HG03280 (cell line): ENCODE measurements around the gene MCM6.
"Not testable (repeated sequence)": the region's sequence is repeated elsewhere in the genome, so short reads cannot be mapped to it uniquely, and the experiment has no call there.

Experiments used
- ATAC-seq: cut with Tn5 transposase; IDR thresholded peaks from one replicate; pipeline ENCODE4 v1.9.1; 2021; ENCODE audit warnings: mild to moderate bottlenecking, moderate library complexity; ENCODE audit not compliant: unreplicated experiment

Gene MCM6

DNA sequence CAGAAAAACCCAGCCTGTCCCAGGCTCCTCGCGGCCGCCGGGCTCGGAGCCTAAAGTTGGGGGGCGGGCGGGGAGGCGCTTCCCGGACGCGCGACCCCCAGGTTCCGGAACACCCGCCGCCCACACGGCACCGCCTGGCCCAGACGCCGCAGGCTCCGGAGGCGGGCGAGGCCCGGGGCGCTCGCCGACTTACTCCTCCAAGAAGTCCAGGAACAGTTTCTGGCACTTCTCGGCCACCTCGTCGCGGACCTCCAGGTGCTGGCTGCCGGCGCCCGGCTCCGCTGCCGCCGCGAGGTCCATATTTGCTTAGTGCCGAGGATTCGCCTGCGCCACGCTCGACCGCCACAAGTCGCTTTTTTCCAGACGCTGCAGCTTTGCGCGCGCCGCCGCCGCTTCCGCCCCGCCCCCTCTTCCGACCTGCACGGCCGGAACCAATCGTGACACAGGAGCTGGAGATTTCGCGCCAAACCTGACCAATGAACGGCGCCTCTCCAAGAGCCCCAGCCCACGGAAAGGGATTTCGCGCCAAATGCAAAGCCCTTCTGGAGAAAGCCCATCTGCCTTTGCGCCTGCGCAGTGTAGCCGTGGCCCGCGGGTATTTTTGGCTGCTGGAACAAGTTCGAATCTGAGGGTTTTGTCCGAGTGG is at the start of gene MCM6:
TSS of gene MCM6 (minus strand) at position 378 of the 646 bp plus-strand sequence. CDS start at position 300, 78 bp downstream.
- ATAC-seq: peak; percentile 88

DNA sequence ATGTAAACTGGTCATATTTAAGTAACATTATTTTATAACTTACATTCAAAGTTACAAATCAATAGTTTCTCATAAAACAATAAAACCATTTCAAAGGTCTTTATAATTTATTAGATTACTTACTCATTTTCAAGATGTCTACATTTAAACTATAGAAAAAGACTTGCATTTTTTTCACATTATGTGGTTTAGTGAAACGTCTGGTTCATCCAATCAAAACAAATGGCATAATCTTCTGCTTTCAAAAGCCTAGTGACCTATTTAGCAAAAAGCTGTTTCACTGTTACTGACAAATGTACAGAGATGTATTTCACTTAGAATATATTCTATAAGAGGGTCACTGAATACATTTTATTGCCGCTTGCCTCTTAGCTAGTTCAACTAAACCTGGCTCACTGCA is 49.3 kb upstream of the MCM6 start:
- no peak for ATAC-seq

DNA sequence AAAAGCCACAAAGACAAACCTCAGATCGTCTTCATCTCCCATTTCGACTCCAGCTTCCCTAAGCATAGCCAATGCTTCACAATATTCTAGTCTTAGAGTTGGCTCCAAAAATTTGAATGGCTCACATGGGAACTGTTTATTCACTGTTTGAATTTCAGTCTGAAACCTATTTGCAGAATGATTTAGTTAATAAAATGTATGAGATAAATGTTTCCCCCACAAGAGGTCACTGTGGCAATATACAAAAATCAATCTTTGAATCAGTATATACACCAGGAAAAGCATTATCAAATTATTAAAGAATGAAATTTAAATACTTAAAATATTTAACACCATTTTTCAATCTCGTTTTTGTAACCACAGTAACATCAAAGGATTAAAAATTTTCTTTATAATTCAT is 40.0 kb upstream of the MCM6 start:
- ATAC-seq: no peak

- no peak for ATAC-seq
Measured at GRCh38 chr2:135914485-135914884, 38.2 kb upstream of the MCM6 start.

DNA sequence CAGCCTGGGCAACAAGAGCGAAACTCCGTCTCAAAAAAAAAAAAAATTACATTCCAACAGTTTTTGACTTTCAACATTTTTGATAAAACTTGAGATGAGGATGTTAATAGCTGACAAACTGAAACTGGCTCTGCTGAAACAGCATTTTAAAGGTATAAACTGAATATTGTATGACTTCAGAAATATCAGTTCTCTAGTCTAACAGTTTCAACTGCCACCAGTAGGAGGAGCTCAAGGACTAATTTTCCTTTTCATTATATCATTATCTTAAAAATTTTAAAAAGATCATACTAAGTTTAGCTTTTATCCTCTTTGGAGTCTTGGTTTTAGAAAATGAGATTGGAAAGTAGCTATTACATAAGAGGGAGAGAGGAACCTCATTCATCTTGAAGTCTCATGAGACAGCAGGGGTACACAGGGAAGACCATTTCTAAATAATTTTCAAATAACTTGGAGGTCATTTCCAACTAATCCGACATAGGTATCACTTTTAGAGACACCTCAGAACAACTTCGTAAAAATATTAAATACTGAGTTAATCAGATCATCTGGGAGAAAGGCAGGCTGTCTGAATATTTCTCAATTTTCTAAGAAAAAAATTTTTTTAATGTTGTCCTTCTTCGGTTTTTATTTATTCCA is 37.6 kb upstream of the MCM6 start:
- no peak for ATAC-seq

DNA sequence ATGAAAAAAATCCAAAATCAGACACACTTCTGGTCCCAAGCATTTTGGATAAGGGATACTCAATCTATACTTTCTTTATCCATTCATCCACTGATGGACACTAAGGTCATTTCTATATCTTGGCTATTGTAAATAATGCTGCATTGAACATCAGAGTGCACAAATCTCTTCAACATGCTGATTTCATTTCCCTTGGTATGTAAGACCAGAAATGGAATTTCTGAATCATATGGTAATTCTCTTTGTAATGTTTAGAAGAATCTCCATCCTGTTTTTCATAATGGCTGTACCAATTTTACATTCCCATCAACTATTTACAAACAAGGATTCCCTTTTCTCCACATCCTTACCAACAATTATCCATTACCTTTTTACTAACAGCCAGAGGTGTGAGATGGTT is 33.7 kb upstream of the MCM6 start:
- ATAC-seq: no peak

DNA sequence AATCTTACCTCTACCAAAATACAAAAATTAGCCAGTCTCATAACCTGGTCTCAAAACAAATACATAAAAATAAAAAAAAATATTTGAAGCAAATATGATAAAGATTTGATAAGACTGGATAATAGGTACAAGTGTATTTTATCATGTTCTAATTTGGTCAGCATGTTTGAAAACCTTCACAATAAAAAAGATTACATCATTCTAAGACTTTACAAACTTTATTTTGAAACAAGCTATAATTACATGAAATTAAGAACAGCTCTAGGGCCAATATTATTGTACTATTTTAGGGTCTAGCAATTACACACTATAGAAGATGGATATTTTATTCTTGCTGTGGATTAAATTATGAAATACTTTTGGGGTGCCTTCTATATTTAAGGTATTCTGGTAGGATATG is 29.4 kb upstream of the MCM6 start:
- ATAC-seq: no peak

GRCh38 chr2:135904341-135904989 is 28.2 kb upstream of the MCM6 start:
- no peak for ATAC-seq

GRCh38 chr2:135903650-135904049 is 27.4 kb upstream of the MCM6 start:
- ATAC-seq: no peak

- no peak for ATAC-seq
Measured at GRCh38 chr2:135899567-135899966, 23.3 kb upstream of the MCM6 start.

GRCh38 chr2:135898234-135898786 is 22.1 kb upstream of the MCM6 start:
- ATAC-seq: no peak

DNA sequence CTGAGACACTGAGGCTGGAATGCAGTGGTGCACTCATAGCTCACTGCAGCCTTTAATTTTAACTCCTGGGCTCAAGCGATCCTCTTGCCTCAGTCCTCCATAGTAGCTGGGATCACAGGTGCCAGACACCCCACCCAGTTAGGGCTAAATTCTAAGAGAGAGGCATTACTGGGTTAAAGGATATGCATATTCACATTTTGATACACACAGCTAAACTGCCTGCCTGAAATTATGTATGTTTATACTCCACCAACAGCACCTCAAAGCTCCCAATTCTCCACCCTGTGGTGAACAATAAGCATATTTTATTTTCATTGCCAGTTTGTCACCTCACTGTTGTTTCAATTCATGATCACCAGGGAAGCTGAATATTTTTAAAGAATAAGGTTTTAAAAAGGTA is 18.7 kb upstream of the MCM6 start:
- ATAC-seq: no peak

GRCh38 chr2:135893374-135893794 is 17.1 kb upstream of the MCM6 start:
- no peak for ATAC-seq

DNA sequence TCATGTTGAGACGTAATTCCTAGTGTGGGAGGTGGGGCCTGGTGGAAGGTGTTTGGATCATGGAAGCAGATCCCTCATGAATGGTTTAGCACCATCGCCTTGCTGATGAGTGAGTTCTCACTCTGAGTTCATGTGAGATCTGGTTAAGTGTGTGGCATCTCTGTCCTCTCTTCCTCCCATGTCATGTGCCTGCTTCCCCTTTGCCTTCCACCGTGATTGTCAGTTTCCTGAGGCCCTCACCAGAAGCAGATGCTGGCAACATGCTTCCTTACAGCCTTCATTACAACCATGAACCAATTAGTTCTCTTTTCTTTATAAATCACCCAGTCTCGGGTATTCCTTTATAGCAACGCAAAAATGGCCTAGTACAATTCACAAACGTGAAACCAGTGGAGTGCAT is 14.6 kb upstream of the MCM6 start:
- no peak for ATAC-seq

- ATAC-seq: no peak
Measured at GRCh38 chr2:135890149-135890548, 13.9 kb upstream of the MCM6 start.

GRCh38 chr2:135888587-135888986 is 12.3 kb upstream of the MCM6 start:
- not testable (repeated sequence) for ATAC-seq

DNA sequence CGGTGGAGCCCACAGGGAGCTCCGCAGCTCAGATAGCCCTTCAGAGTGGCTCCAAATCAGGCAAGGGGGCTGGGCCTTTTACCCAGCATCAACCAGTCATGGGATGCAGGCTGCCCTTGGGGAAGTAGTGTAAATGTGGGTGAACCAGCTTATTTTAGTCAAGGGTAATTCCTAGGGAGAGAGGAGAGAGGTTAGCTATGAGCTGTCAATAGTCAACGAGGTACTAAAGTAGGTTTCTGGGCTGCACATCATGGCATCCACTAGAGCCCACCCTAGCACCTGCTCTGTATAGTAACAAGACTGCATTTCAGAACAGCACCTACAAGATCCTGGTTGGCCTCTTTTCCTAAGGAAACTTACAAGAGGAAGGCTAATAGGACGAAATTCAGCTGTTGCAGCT is 9.5 kb upstream of the MCM6 start:
- no peak for ATAC-seq

DNA sequence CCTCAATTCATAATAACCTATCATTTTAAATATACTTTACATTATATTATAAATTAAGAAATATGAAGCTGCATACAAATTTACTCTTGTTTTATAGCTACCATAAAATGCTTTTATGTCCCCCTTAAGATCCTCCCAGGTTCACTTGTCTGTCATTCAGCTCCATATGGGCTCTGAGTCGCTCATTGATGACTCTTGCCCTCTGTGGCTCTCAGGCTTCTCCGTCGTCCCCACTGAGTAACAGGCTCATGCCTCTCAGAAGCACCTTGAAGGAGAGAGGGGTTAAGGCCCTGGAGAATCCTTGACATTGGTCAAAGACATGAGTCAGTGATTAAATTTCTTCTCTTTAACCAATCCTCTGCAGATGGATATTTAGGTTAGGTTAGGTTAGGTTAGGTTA is 6.2 kb upstream of the MCM6 start:
- no peak for ATAC-seq

GRCh38 chr2:135876770-135877169 is 527 bp upstream of the MCM6 start:
- not testable (repeated sequence) for ATAC-seq

- ATAC-seq: peak; percentile 62
Measured at GRCh38 chr2:135875491-135876065, 665 bp downstream of the MCM6 start.

GRCh38 chr2:135874777-135875365 is 1.4 kb downstream of the MCM6 start:
- ATAC-seq: no peak
